Inflammatory macrophage treated with lipopolysaccharide for 4 hours (primary cell): ENCODE data around the gene SEC63.
"Not testable (repeated sequence)": the region's sequence is repeated elsewhere in the genome, so short reads cannot be mapped to it uniquely, and the experiment has no call there.

Source experiments
- DNase-seq: peaks from one replicate; pipeline ENCODE4 v3.0.0-alpha.2; 2020

SEC63 gene

DNA sequence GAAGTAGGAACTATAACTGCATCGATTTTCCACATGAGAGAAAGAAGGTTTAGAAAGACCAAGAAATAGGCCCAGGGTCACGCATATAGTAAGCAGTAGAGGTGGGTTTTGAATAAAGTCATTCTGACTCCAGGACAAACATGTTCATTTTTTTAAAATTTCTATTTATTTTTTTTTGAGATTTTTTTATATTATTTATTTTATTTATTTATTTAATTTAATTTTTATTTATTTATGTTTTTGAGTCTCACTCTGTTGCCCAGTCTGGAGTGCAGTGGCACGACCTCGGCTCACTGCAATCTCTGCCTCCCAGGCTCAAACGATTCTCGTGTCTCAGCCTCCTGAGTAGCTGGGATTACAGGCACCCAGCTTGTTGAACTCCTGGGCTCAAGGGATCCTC lies 13.2 kb upstream of the SEC63 start:
- no peak for DNase-seq

DNA sequence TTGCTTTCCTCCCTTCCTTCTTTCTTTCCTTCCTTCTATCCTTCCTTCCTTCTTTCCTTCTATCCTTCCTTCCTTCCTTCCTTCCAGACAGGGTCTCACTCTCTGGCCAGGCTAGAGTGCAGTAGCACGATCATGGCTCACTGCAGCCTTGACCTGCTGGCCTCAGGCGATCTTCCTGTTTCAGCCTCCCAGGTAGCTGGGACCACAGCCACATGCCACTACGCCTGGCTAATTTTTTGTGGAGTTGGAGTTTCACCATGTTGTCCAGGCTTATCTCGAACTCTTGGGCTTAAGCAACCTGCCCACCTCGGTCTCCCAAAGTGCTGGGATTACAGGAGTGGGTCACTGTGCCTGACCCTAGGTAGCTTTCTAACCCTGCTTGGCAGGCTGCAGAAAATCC lies 12.2 kb upstream of the SEC63 start:
- DNase-seq, result no peak

- DNase-seq, result no peak
Measured at GRCh38 chr6:107968081-107968480, 10.1 kb upstream of the SEC63 start.

DNA sequence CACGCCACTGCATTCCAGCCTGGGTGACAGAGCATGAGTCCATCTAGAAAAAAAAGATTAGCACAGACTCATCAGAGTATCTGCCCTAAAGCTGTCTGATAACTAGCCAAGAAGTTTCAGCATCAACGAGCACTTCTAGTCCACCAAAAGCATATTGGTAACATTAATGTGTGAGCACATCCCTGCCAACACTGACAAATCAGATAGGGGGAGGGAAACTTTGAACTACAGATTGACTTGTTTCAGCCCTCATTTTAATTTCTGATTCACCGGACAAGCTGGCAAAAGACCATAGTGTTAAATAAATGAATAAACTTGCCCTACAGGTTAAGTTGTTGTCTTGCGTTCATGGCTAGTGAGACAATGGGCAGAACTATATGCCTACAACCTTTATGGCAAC lies 7.7 kb upstream of the SEC63 start:
- no peak for DNase-seq

DNA sequence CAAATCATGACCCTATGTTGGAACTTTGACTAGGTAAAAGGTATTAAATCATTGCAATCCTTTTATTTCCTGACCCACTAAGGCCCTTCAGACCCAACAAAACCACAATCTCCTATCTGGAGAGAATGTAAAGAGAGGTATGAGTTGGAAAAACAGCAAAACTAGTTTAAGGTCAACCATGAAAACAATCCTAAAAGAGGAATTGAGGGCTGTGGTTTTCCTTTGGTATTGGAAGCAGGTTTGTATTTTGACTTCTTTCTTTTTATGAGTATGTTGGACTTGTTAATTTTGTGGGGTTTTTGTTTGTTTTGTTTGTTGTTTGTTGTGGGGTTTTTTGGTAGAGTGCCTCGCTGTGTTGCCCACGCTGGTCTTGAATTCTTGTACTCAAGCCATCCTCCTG lies 4.7 kb upstream of the SEC63 start:
- DNase-seq, result no peak

DNA sequence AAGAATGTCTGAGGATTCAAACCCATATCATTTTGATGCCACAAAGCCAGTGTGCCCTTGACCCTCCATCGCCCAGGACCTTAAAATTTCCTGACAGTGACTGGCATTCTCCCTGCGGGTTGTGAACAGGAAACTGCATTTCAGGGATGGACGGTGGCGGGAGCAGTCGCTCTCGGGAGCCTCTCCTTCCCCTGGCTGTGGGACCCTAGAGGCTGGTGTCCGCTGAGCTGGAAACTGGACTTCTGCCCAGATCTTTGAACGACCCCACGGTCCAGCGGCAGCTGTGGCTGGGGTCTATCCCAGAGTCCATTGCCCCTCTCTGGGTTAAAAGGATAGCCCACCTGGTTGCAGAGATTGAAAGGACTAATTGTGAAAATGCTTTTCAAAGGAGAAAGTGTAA lies 1.4 kb upstream of the SEC63 start:
- DNase-seq, result no peak

DNA sequence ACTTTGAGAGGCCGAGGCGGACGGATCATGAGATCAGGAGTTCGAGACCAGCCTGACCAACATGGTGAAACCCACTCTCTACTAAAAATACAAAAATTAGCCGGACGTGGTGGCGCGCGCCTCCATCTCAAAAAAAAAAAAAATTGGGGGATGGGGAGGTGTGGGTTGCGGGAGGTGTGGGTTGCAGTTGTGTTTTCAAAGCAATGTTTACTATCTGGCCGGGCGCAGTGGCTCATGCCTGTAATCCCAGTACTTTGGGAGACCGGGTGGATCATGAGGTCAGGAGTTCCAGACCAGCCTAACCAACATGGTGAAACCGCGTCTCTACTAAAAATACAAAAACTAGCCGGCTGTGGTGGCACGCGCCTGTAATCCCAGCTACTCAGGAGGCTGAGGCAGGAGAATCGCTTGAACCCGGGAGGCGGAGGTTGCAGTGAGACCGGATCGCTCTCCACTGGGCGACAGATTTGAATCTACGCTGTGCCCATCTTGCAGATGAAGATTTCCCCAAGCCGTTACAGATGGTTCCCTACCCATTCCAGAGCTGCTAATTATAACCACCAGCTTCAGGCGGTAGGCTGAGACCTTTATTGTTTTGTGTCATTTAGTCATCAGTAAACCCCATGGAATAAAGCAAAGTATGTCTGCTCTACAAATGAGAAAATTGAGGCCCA lies 818 bp upstream of the SEC63 start:
- DNase-seq, result not testable (repeated sequence)

- DNase-seq, result peak; percentile 83
Measured at GRCh38 chr6:107957308-107957908, 600 bp downstream of the SEC63 start.

DNA sequence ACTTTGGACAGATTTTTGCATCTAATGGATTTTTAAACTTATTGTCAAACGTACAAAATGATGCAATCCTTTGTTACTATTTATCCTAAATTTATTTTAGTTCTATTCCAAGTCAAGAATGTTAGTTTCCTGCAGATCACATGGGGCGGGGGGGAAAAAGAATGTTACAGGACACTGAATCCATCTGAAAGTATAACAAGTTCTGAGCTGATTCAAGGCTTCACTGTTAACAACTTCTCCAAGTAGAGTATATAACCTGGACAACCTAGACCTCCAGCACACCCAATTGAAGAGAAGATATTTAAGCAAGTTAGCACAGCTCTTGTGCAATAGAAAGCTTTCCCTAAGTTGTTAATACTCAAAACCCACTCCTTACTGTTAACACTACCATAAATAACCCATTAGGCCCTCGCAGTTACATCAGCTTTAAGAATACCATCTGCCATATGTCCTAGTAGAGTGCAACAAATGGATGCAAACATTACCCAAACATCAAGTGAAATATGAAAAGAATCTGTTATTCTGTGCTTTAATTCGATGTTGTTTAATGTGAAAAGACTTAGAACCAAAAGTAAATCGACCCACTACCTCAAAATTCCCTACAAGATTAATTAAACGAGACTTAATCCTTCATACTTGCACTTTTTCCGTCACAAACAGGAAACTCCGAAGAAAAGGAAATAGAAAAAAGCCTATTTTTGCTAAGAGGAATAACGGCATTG lies 1.3 kb downstream of the SEC63 start:
- peak; percentile 63 for DNase-seq

- DNase-seq, result no peak
Measured at GRCh38 chr6:107956181-107956580, 1.8 kb downstream of the SEC63 start.

- DNase-seq, result not testable (repeated sequence)
Measured at GRCh38 chr6:107953858-107954414, 4.1 kb downstream of the SEC63 start.

- DNase-seq, result no peak
Measured at GRCh38 chr6:107943626-107944439, 14.2 kb downstream of the SEC63 start.

- DNase-seq, result no peak
Measured at GRCh38 chr6:107942142-107942541, 15.9 kb downstream of the SEC63 start.

GRCh38 chr6:107941627-107942026 lies 16.4 kb downstream of the SEC63 start:
- no peak for DNase-seq

- DNase-seq, result peak; percentile 6
Measured at GRCh38 chr6:107941199-107941598, 16.8 kb downstream of the SEC63 start.

DNA sequence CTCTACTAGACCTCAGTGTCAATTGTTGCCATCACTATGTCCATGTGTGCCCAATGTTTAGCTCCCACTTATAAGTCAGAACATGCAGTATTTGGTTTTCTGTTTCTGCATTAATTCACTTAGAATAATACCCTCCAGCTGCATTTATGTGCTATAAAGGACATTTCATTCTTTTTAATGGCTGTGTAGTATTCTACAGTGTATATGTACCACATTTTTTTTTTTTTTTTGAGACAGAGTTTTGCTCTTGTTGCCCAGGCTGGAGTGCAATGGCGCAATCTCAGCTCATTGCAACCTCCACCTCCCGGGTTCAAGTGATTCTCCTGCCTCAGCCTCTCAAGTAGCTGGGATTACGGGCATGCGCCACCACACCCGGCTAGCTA lies 21.1 kb downstream of the SEC63 start:
- not testable (repeated sequence) for DNase-seq

GRCh38 chr6:107936162-107936909 lies 21.7 kb downstream of the SEC63 start:
- DNase-seq, result no peak

GRCh38 chr6:107934229-107934628 lies 23.8 kb downstream of the SEC63 start:
- DNase-seq, result not testable (repeated sequence)

GRCh38 chr6:107932580-107932979 lies 25.4 kb downstream of the SEC63 start:
- DNase-seq, result no peak

- DNase-seq, result no peak
Measured at GRCh38 chr6:107931894-107932293, 26.1 kb downstream of the SEC63 start.

GRCh38 chr6:107928984-107929383 lies 29.0 kb downstream of the SEC63 start:
- no peak for DNase-seq
